ENCODE measurements around the gene CNTNAP2.

CNTNAP2 gene

GRCh38 chr7:148242294-148242821, 2125.8 kb downstream of the CNTNAP2 start:
- DNase-seq (ENCODE audit: low read depth, low spot score) = no peak

GRCh38 chr7:148245381-148245780, 2128.8 kb downstream of the CNTNAP2 start:
- no peak for DNase-seq (ENCODE audit: low read depth, low spot score)

GRCh38 chr7:148253629-148254028, 2137.0 kb downstream of the CNTNAP2 start:
- DNase-seq (ENCODE audit: low read depth, low spot score) = no peak

- DNase-seq (ENCODE audit: low read depth, low spot score) = no peak
Measured at GRCh38 chr7:148255333-148255732, 2138.7 kb downstream of the CNTNAP2 start.

GRCh38 chr7:148256433-148256832, 2139.8 kb downstream of the CNTNAP2 start:
- no peak for DNase-seq (ENCODE audit: low read depth, low spot score)

GRCh38 chr7:148260599-148260998, 2144.0 kb downstream of the CNTNAP2 start:
- no peak for DNase-seq (ENCODE audit: low read depth, low spot score)

GRCh38 chr7:148261523-148261922, 2144.9 kb downstream of the CNTNAP2 start:
- no peak for DNase-seq (ENCODE audit: low read depth, low spot score)

- DNase-seq (ENCODE audit: low read depth, low spot score) = no peak
Measured at GRCh38 chr7:148261996-148262688, 2145.5 kb downstream of the CNTNAP2 start.

GRCh38 chr7:148262721-148263229, 2146.2 kb downstream of the CNTNAP2 start:
- no peak for DNase-seq (ENCODE audit: low read depth, low spot score)

GRCh38 chr7:148264933-148265557, 2148.4 kb downstream of the CNTNAP2 start:
- DNase-seq (ENCODE audit: low read depth, low spot score) = no peak

- DNase-seq (ENCODE audit: low read depth, low spot score) = no peak
Measured at GRCh38 chr7:148265896-148266295, 2149.3 kb downstream of the CNTNAP2 start.

GRCh38 chr7:148266795-148267194, 2150.2 kb downstream of the CNTNAP2 start:
- no peak for DNase-seq (ENCODE audit: low read depth, low spot score)

- DNase-seq (ENCODE audit: low read depth, low spot score) = no peak
Measured at GRCh38 chr7:148270576-148270975, 2154.0 kb downstream of the CNTNAP2 start.

GRCh38 chr7:148274118-148274517, 2157.5 kb downstream of the CNTNAP2 start:
- no peak for DNase-seq (ENCODE audit: low read depth, low spot score)

GRCh38 chr7:148275359-148275890, 2158.8 kb downstream of the CNTNAP2 start:
- DNase-seq (ENCODE audit: low read depth, low spot score) = no peak

GRCh38 chr7:148276314-148277041, 2159.9 kb downstream of the CNTNAP2 start:
- DNase-seq (ENCODE audit: low read depth, low spot score) = no peak

- no peak for DNase-seq (ENCODE audit: low read depth, low spot score)
Measured at GRCh38 chr7:148277042-148277660, 2160.6 kb downstream of the CNTNAP2 start.

GRCh38 chr7:148286150-148286549, 2169.5 kb downstream of the CNTNAP2 start:
- no peak for DNase-seq (ENCODE audit: low read depth, low spot score)

- DNase-seq (ENCODE audit: low read depth, low spot score) = no peak
Measured at GRCh38 chr7:148287538-148287937, 2170.9 kb downstream of the CNTNAP2 start.

- no peak for DNase-seq (ENCODE audit: low read depth, low spot score)
Measured at GRCh38 chr7:148288592-148289151, 2172.1 kb downstream of the CNTNAP2 start.

GRCh38 chr7:148289630-148290029, 2173.0 kb downstream of the CNTNAP2 start:
- no peak for DNase-seq (ENCODE audit: low read depth, low spot score)

Measured in brain pericyte (primary cell).